C4-2B (cell line): Measurements from ENCODE around the gene DDX54.

ENCODE experiments used
- H3K27ac ChIP-seq: fragments of 450-650 bp; 2 replicates; pipeline ENCODE4 v1.5.1; 2017
- ZFX ChIP-seq: fragments of 450-650 bp; IDR thresholded peaks from 2 replicates; pipeline ENCODE4 v1.6.1; 2017
- TF ChIP-seq, protein P1 (sequence below): fragments of 450-650 bp; conservative IDR thresholded peaks from 2 replicates; pipeline ENCODE4 v1.5.1; 2017; ENCODE audit warnings: mild to moderate bottlenecking

Gene DDX54

DNA sequence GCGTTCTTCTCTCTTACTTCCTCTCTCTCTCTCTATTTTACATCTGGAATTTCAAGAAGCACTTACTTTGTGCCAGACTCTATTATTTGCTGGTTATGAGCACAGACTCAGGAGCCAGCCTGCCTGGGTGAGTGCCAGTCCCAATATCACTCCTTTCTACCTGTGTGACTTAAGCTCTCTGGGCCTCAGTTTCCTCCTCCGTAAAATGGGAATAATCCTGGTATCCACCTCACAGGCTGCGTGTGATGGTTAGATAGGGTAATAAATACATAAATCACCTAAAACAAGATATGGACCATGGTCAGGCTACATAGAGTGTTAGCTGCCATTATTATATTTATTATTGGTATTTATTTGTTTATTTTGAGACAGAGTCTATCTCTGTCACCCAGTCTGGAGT is 74.0 kb downstream of the DDX54 start:
- no peak for TF ChIP-seq ZFX
- TF ChIP-seq, protein P1, sequence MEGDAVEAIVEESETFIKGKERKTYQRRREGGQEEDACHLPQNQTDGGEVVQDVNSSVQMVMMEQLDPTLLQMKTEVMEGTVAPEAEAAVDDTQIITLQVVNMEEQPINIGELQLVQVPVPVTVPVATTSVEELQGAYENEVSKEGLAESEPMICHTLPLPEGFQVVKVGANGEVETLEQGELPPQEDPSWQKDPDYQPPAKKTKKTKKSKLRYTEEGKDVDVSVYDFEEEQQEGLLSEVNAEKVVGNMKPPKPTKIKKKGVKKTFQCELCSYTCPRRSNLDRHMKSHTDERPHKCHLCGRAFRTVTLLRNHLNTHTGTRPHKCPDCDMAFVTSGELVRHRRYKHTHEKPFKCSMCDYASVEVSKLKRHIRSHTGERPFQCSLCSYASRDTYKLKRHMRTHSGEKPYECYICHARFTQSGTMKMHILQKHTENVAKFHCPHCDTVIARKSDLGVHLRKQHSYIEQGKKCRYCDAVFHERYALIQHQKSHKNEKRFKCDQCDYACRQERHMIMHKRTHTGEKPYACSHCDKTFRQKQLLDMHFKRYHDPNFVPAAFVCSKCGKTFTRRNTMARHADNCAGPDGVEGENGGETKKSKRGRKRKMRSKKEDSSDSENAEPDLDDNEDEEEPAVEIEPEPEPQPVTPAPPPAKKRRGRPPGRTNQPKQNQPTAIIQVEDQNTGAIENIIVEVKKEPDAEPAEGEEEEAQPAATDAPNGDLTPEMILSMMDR, result no peak
- no peak overlapping the region for H3K27ac ChIP-seq

- TF ChIP-seq, protein P1, result no peak
- no peak for TF ChIP-seq ZFX
- no peak overlapping the region for H3K27ac ChIP-seq
These were observed 75.2 kb downstream of the DDX54 start for GRCh38 chr12:113109872-113110599.

DNA sequence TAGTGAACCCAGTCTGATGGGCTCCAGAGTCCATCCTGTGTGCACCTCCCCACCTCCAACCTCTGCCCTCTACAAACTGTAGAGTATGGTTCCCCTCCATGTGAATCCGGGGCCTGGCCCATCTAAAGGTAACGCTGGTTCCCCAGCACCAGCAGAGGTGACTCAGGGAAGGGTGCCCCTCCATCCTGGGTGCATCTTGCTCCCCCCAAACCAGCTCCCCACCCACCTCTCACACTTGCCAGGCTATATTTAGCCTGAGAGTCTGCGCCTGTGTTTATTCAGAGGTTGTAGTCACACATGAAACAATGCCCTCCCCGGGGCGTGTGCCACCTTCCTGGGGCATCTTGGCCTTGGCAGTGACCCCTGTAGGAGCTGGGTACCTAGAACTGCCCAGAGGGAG is 75.9 kb downstream of the DDX54 start:
- no peak overlapping the region for H3K27ac ChIP-seq
- no peak for TF ChIP-seq ZFX
- TF ChIP-seq, protein P1, result no peak

GRCh38 chr12:113108308-113108707 is 77.0 kb downstream of the DDX54 start:
- no peak for TF ChIP-seq ZFX
- TF ChIP-seq, protein P1, result no peak
- no peak overlapping the region for H3K27ac ChIP-seq
